Liver (tissue), 3 donors: Measurements from ENCODE around the gene PLXNA3.

Experiments
- EGR1 ChIP-seq, 2 donors: IDR thresholded peaks; 2 replicates each; pipeline ENCODE4 v1.6.1; 2016 to 2018; ENCODE audit warnings: antibody characterized with exemption in 2 of 2, low read depth in 2 of 2
- FOXA1 ChIP-seq: IDR thresholded peaks from 2 replicates; pipeline ENCODE4 v1.6.1; 2016; ENCODE audit warnings: antibody characterized with exemption
- GABPA ChIP-seq, 2 donors: IDR thresholded peaks in 1 of 2; conservative IDR thresholded peaks in 1 of 2; 2 replicates each; pipeline ENCODE4 v1.6.1; 2016; ENCODE audit warnings: antibody characterized with exemption in 2 of 2, mild to moderate bottlenecking in 1 of 2, moderate library complexity in 1 of 2
- NR2F2 ChIP-seq: IDR thresholded peaks from 2 replicates; pipeline ENCODE4 v1.6.1; 2016; ENCODE audit warnings: antibody characterized with exemption
- RAD21 ChIP-seq, 2 donors: IDR thresholded peaks; 2 replicates each; pipeline ENCODE4 v1.6.1; 2016; ENCODE audit warnings: antibody characterized with exemption in 2 of 2, mild to moderate bottlenecking in 2 of 2
- REST ChIP-seq: IDR thresholded peaks from 2 replicates; pipeline ENCODE4 v1.6.1; 2016; ENCODE audit warnings: antibody characterized with exemption, mild to moderate bottlenecking
- TAF1 ChIP-seq: conservative IDR thresholded peaks from 2 replicates; pipeline ENCODE4 v1.6.1; 2016; ENCODE audit warnings: antibody characterized with exemption, mild to moderate bottlenecking
- YY1 ChIP-seq: IDR thresholded peaks from 2 replicates; pipeline ENCODE4 v1.6.1; 2016; ENCODE audit warnings: antibody characterized with exemption, mild to moderate bottlenecking
- TF ChIP-seq, protein P1 (sequence below): fragments of 150-350 bp; IDR thresholded peaks from 2 replicates; pipeline ENCODE4 v1.5.1; 2017; ENCODE audit warnings: improper control_type of control experiment, low read depth, low read length; ENCODE audit not compliant: missing input control
- TF ChIP-seq, protein P2 (sequence below): IDR thresholded peaks from 2 replicates; pipeline ENCODE4 v1.6.1; 2016; ENCODE audit warnings: antibody characterized with exemption
- TF ChIP-seq, protein P3 (sequence below): IDR thresholded peaks from 2 replicates; pipeline ENCODE4 v1.6.1; 2016; ENCODE audit warnings: antibody characterized with exemption
- donor health status: healthy.
- donor health status: healthy.

- TF ChIP-seq, protein P1, sequence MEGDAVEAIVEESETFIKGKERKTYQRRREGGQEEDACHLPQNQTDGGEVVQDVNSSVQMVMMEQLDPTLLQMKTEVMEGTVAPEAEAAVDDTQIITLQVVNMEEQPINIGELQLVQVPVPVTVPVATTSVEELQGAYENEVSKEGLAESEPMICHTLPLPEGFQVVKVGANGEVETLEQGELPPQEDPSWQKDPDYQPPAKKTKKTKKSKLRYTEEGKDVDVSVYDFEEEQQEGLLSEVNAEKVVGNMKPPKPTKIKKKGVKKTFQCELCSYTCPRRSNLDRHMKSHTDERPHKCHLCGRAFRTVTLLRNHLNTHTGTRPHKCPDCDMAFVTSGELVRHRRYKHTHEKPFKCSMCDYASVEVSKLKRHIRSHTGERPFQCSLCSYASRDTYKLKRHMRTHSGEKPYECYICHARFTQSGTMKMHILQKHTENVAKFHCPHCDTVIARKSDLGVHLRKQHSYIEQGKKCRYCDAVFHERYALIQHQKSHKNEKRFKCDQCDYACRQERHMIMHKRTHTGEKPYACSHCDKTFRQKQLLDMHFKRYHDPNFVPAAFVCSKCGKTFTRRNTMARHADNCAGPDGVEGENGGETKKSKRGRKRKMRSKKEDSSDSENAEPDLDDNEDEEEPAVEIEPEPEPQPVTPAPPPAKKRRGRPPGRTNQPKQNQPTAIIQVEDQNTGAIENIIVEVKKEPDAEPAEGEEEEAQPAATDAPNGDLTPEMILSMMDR = no peak
- TF ChIP-seq NR2F2 (no peak), GABPA (IDR thresholded peaks at IDR 0.05 in 1 of 2, conservative IDR thresholded peaks at IDR 0.05 in 1 of 2) (no peak), FOXA1 (no peak), YY1 (no peak), TAF1 (no peak), RAD21 (IDR thresholded peaks at IDR 0.05) (no peak), REST (no peak), EGR1 (IDR thresholded peaks at IDR 0.05; ENCODE audit: low read depth in 2 of 2) (no peak)
- TF ChIP-seq, protein P2, sequence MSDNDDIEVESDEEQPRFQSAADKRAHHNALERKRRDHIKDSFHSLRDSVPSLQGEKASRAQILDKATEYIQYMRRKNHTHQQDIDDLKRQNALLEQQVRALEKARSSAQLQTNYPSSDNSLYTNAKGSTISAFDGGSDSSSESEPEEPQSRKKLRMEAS = no peak
- TF ChIP-seq, protein P3, sequence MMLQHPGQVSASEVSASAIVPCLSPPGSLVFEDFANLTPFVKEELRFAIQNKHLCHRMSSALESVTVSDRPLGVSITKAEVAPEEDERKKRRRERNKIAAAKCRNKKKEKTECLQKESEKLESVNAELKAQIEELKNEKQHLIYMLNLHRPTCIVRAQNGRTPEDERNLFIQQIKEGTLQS = no peak
Measured at GRCh38 chrX:154483325-154483724, 25.2 kb downstream of the PLXNA3 start.
